ENCODE results near the gene REEP6.

REEP6 gene

GRCh38 chr19:1457031-1457739, 33.8 kb upstream of the REEP6 start:
- H3K4me3 Mint-ChIP-seq = no peak overlapping the region
- H3K27ac Mint-ChIP-seq = no peak overlapping the region
- peaks cover 4% of the 10 kb centered on the region for H3K9me3 Mint-ChIP-seq
- DNase-seq = peak; percentile 31
- H3K36me3 Mint-ChIP-seq (ENCODE audit: low read depth) = peaks cover 4% of the 10 kb centered on the region
- H3K4me1 Mint-ChIP-seq = peaks cover 5% of the 10 kb centered on the region
- H3K27me3 Mint-ChIP-seq (ENCODE audit: low read depth, poor library complexity) = peaks cover 68% of the 10 kb centered on the region
- TF ChIP-seq, protein P1, sequence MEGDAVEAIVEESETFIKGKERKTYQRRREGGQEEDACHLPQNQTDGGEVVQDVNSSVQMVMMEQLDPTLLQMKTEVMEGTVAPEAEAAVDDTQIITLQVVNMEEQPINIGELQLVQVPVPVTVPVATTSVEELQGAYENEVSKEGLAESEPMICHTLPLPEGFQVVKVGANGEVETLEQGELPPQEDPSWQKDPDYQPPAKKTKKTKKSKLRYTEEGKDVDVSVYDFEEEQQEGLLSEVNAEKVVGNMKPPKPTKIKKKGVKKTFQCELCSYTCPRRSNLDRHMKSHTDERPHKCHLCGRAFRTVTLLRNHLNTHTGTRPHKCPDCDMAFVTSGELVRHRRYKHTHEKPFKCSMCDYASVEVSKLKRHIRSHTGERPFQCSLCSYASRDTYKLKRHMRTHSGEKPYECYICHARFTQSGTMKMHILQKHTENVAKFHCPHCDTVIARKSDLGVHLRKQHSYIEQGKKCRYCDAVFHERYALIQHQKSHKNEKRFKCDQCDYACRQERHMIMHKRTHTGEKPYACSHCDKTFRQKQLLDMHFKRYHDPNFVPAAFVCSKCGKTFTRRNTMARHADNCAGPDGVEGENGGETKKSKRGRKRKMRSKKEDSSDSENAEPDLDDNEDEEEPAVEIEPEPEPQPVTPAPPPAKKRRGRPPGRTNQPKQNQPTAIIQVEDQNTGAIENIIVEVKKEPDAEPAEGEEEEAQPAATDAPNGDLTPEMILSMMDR (IDR thresholded peaks at IDR 0.05) = peak; percentile 10

DNA sequence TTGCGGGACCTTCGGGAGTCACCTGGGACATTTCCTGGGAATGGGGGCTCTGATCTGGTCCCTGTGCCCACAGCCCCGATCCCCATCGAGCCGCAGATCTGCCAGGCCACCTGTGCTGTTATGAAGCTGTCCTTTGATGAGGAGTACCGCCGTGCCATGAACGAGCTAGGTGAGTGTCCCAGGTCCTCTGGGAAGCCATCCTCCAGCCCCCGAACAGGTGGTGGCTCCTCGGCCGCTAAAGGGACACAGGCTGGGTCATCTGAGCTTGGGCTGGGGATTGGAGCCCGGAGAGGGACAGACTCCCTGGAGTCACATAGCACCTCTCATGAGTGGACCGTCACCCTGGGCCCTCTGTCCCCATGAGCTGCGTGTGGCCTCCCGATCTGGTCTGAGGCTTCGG, 33.1 kb upstream of the REEP6 start:
- H3K4me1 Mint-ChIP-seq = peaks cover 5% of the 10 kb centered on the region
- no peak for DNase-seq
- peaks cover 68% of the 10 kb centered on the region for H3K27me3 Mint-ChIP-seq (ENCODE audit: low read depth, poor library complexity)
- no peak overlapping the region for H3K4me3 Mint-ChIP-seq
- H3K9me3 Mint-ChIP-seq = peaks cover 4% of the 10 kb centered on the region
- H3K27ac Mint-ChIP-seq = no peak overlapping the region
- TF ChIP-seq, protein P1 (IDR thresholded peaks at IDR 0.05) = no peak
- peaks cover 4% of the 10 kb centered on the region for H3K36me3 Mint-ChIP-seq (ENCODE audit: low read depth)

DNA sequence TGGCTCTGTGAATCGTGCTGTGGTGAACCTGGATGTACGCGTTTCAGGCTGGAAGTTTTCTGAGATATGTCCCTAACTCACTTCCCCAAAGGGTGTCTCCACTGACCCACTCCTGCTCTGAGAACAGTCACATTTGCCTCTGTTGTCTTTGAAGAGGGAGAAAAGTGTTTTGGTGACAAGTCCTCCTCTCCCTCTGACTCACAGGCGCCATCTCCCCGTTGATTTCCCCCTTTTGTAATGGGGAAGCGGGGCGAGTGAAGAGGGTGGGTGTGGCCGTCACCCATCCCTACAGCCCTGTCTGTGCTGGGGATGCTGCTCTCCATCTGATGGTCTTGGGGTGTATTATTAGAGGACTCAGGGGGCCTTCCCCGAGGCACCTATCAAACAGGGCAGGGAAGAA, 31.5 kb upstream of the REEP6 start:
- no peaks in the 10 kb centered on the region for H3K4me1 Mint-ChIP-seq
- TF ChIP-seq, protein P1 (IDR thresholded peaks at IDR 0.05) = no peak
- H3K27ac Mint-ChIP-seq = no peak overlapping the region
- H3K9me3 Mint-ChIP-seq = no peaks in the 10 kb centered on the region
- no peak for DNase-seq
- peaks cover 4% of the 10 kb centered on the region for H3K36me3 Mint-ChIP-seq (ENCODE audit: low read depth)
- H3K27me3 Mint-ChIP-seq (ENCODE audit: low read depth, poor library complexity) = peaks cover 69% of the 10 kb centered on the region
- H3K4me3 Mint-ChIP-seq = no peak overlapping the region

- Mint-ChIP-seq H3K4me3 (no peak overlapping the region), H3K9me3 (no peaks in the 10 kb centered on the region), H3K27me3 (ENCODE audit: low read depth, poor library complexity) (peaks cover 69% of the 10 kb centered on the region), H3K27ac (no peak overlapping the region), H3K4me1 (no peaks in the 10 kb centered on the region), H3K36me3 (ENCODE audit: low read depth) (peaks cover 4% of the 10 kb centered on the region)
- no peak for DNase-seq
- TF ChIP-seq, protein P1 (IDR thresholded peaks at IDR 0.05) = no peak
Observed at GRCh38 chr19:1460033-1460995, 30.7 kb upstream of the REEP6 start.

GRCh38 chr19:1461862-1462261, 29.1 kb upstream of the REEP6 start:
- TF ChIP-seq, protein P1 (IDR thresholded peaks at IDR 0.05) = no peak
- no peak for DNase-seq
- peaks cover 70% of the 10 kb centered on the region for H3K27me3 Mint-ChIP-seq (ENCODE audit: low read depth, poor library complexity)
- H3K9me3 Mint-ChIP-seq = no peaks in the 10 kb centered on the region
- no peaks in the 10 kb centered on the region for H3K4me1 Mint-ChIP-seq
- peaks cover 4% of the 10 kb centered on the region for H3K36me3 Mint-ChIP-seq (ENCODE audit: low read depth)
- no peak overlapping the region for H3K27ac Mint-ChIP-seq
- H3K4me3 Mint-ChIP-seq = no peak overlapping the region
